VCaP (cell line): ENCODE data around the gene MED15.
"Not testable (repeated sequence)": the region's sequence is repeated elsewhere in the genome, so short reads cannot be mapped to it uniquely, and the experiment has no call there.

ENCODE experiments used
- H3K27ac ChIP-seq: fragments of 450-650 bp; 2 replicates; pipeline ENCODE4 v1.5.1; 2017
- TF ChIP-seq, protein P1 (sequence below): fragments of 450-650 bp; conservative IDR thresholded peaks from 2 replicates; pipeline ENCODE4 v1.5.1; 2017; ENCODE audit warnings: mild to moderate bottlenecking, moderate library complexity

MED15 gene

GRCh38 chr22:20588092-20588842 lies 80.9 kb downstream of the MED15 start:
- TF ChIP-seq, protein P1, sequence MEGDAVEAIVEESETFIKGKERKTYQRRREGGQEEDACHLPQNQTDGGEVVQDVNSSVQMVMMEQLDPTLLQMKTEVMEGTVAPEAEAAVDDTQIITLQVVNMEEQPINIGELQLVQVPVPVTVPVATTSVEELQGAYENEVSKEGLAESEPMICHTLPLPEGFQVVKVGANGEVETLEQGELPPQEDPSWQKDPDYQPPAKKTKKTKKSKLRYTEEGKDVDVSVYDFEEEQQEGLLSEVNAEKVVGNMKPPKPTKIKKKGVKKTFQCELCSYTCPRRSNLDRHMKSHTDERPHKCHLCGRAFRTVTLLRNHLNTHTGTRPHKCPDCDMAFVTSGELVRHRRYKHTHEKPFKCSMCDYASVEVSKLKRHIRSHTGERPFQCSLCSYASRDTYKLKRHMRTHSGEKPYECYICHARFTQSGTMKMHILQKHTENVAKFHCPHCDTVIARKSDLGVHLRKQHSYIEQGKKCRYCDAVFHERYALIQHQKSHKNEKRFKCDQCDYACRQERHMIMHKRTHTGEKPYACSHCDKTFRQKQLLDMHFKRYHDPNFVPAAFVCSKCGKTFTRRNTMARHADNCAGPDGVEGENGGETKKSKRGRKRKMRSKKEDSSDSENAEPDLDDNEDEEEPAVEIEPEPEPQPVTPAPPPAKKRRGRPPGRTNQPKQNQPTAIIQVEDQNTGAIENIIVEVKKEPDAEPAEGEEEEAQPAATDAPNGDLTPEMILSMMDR = no peak
- no peak overlapping the region for H3K27ac ChIP-seq

DNA sequence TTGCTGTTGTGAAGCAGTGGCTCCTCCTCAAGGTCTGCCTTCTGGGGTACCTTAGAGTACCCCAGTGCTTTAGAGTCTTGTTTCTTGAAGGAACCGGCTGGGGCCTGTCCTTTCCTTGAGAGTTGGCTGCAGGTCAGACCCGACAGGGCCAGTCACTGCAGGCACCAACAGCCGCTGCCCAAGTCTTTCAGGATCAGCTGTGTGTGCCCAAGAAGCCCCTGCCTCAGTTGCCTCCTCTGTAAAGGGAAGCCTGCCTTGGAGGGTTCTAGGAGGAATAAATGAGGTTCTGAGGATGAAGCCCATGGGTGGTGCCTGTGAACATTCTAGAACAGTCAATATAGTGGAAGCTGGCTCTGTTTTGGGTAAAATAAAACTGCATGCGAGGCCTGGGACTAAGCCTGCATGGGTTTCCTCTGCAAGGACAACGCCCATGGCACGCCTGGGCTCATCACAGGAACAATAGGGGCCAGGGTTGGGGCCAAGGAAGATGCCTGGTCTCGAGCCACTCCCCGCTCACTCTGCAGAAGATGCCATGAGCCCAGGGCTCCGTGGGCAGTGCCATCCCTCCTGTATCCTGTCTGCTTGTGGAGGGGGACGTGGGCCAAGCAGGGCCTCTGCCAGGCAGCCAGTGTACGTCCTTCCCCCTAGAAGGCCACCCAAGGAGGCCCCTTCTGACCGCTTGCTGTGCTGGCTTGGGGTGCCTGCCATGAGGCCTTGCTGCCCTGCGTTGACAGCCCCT lies 81.6 kb downstream of the MED15 start:
- TF ChIP-seq, protein P1 = no peak
- no peak overlapping the region for H3K27ac ChIP-seq

DNA sequence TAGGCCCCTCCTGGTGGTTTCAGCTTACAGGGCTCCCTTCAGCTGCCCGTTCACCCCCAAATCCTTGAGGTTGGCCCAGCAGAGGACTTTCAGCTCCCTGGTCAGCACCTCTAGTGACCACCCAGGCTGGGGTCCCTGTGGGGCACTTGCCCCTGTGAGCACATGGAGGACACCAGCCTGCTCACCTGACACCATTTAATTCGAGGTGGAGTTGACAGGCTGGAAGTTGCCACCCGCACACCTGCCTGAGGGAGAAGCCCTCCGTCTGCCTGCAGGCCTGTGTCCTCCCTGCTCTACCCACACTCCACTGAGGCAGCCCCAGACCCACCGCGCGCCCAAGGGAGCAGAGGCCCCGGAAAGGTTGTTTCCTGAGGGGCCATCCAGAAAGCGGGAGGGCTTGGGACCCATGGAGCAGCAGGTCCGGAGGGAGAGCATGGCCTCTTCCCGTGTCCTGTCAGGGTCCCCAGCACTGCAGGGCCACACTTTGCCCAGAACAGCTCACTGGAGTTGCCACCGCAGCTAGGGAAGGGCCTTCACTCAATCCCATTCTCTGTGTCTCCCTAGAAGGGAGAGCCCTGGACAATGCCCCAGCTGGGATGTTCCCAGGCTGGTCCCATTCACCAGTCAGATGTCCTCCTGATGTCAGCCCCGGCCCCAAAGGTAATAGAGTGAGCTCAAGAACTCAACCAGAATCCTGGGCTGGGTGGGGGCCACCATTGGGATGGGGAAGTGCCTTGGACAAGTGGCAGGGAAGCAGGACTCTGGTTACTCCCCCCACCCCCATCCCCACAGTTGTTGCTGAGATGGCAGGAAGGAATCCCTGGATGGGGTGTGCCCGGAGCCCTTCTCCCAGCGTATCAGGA lies 82.4 kb downstream of the MED15 start:
- TF ChIP-seq, protein P1 = no peak

GRCh38 chr22:20590477-20591294 lies 83.3 kb downstream of the MED15 start:
- H3K27ac ChIP-seq = no peak overlapping the region
- TF ChIP-seq, protein P1 = no peak

More for the DNA sequence above, 82.4 kb downstream of the MED15 start:
- H3K27ac ChIP-seq = no peak overlapping the region

DNA sequence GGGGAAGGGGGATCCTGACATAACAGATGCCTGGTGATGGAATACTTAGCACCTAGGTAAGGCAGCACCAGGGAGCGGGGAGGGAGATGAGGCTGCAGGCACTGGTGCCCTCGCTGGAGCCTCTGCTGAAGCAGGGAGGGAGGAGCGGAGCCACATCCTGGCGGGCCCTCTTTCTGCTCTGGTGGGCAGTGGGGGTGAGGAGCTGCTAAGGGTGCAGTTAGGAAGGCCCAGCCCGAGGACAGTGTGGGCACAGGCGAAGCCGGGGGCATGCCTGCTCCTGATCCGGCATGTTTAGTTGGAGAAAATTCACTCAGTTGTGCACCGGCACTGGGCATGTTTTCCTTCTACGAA lies 83.9 kb downstream of the MED15 start:
- TF ChIP-seq, protein P1 = no peak
- H3K27ac ChIP-seq = no peak overlapping the region

DNA sequence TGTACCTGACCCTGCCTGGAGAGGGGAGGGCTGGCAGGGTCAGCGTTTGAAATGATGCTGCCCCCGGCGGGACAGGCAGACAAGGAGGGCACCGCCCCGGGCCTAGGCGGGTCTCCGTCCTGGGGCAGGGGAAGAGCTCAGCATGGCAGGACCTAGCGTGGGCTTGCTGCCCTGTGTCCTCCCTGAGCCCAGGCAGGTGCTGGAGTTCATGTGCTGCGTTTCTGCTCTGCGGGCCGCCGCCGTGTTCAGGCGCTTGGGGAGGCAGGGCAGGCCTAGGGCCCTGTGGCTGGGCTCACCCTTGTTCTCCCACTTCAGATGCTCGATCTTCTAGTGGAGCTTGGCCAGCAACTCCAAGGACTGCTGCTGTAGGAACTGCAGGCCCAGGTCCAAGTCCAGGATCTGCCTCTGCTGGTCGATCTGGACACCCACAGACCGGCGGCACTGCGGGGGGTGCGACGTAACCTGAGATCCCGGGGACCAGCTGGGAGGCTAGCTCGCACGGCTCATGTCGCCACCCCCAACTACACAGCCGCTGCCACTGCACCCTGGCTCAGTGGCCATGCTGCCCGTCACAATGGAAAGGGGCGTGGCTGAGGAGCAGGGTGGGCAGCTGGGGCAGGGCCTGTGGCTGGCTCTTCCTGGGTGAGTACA lies 84.4 kb downstream of the MED15 start:
- TF ChIP-seq, protein P1 = no peak
- H3K27ac ChIP-seq = no peak overlapping the region

- not testable (repeated sequence) for H3K27ac ChIP-seq
These were observed 86.6 kb downstream of the MED15 start for GRCh38 chr22:20594038-20594437.

- H3K27ac ChIP-seq = not testable (repeated sequence)
These were observed 87.1 kb downstream of the MED15 start for GRCh38 chr22:20594486-20594885.
